ENCODE results near the gene CIDEA.

CIDEA gene

DNA sequence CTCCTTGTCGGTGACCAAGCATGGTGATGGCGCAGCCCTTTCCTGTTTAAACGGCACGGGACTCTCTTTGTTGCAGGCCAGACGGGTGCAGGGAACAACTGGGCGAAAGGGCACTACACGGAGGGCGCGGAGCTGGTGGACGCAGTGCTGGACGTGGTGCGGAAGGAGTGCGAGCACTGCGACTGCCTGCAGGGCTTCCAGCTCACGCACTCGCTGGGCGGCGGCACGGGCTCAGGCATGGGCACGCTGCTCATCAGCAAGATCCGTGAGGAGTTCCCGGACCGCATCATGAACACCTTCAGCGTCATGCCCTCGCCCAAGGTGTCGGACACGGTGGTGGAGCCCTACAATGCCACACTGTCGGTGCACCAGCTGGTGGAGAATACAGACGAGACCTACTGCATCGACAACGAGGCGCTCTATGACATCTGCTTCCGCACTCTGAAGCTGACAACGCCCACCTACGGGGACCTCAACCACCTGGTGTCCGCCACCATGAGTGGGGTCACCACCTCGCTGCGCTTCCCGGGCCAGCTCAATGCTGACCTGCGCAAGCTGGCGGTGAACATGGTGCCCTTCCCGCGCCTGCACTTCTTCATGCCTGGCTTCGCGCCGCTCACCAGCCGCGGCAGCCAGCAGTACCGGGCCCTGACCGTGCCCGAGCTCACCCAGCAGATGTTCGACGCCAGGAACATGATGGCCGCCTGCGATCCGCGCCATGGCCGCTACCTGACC, 71.0 kb downstream of the CIDEA start:
- no peak for DNase-seq

DNA sequence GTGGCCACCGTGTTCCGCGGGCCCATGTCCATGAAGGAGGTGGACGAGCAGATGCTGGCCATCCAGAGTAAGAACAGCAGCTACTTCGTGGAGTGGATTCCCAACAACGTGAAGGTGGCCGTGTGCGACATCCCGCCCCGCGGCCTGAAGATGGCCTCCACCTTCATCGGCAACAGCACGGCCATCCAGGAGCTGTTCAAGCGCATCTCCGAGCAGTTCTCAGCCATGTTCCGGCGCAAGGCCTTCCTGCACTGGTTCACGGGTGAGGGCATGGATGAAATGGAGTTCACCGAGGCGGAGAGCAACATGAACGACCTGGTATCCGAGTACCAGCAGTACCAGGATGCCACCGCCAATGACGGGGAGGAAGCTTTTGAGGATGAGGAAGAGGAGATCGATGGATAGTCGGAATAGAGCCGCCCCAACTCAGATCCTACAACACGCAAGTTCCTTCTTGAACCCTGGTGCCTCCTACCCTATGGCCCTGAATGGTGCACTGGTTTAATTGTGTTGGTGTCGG, 71.6 kb downstream of the CIDEA start:
- DNase-seq, result no peak

DNA sequence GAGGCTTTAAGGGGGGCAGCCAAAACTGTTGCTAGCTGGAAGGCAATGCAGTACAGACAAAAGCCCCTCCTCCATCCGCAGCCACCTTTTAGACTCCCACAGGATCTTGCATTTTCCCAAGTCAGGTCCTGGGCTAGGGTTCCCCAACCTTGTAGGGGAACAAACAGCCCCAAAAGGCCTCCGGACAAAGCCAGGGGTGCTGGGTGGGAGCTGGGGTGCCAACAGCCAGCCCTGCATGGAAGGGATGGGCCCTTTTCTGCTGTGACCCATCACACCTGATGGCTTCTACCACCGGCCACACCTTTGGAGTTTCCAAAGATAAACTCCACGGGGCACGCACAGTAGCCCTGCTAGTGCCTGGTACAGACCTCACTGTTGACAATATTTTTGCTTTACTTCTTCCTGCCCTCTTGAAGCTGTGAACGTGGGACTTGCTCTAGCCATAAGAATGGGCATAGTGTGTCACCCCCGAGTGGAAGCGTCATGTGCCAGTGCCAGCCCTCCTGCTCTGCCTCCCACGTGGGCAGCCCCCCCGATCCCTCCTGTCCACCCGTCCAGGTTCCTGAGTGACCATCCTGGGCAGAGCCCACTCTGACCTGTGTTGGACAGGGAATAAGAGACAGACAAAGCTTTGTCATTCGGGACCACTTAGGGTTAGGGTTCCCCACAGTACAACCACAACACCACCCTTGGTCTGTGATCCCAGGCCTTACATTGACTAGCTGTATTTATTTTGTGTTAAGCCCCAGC, 72.7 kb downstream of the CIDEA start:
- no peak for DNase-seq

All from NCI-H446 (cell line).